GM21390 (cell line): ENCODE measurements around the gene SORCS2.

Source experiments
- ATAC-seq: cut with Tn5 transposase; IDR thresholded peaks from one replicate; pipeline ENCODE4 v1.9.1; 2021; ENCODE audit not compliant: unreplicated experiment

SORCS2 gene

DNA sequence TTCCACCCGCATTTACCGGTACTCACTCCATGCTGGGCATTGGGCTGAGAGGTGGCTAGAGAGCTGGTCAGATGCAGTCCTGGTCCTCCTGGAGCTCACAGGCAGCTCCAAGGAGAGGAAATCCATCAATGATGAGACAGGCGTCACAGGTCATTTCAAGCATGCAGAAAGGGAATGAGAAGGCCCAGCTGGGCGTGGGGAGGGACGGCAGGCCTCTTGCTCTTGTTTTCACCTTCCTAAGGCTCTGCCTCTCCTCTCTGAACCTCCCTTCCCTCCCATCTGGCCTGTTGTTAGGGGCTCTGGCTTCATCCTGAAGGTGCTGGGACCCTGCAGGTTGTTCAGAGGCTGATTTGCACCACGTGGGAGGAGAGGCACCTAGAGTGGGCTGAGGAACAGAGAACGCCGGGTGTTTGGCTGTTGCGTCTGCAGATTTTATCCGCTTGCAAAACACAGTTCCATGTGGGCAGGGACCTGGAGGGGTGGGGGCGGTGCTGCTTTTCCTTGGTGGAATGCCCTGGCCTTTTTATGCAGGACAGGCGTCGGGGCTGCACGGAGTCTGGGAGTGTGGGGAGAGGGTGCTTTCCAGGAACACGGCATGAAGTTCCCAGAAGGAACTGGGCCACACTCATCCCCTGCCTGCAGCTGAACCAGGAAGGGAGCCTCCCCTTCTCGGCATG lies 323.9 kb downstream of the SORCS2 start:
- ATAC-seq = no peak

DNA sequence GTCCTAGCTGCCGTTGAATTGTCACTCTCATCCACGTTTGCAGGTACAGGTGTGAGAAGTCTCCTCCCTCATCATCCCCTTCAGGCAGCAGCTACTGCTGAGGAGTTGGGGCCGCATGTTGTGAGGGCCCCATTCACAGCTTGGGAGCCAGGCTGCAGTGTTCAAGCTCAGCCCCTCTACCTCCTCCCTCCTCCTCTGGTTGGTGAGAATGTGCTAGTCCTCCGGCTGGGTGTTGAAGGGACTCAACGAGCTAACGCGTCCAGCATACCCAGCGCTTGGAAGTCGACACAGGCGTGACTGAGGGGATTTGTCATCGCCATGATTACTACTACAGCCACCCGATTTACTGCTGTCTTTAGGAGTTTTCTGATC lies 324.4 kb downstream of the SORCS2 start:
- ATAC-seq = no peak

DNA sequence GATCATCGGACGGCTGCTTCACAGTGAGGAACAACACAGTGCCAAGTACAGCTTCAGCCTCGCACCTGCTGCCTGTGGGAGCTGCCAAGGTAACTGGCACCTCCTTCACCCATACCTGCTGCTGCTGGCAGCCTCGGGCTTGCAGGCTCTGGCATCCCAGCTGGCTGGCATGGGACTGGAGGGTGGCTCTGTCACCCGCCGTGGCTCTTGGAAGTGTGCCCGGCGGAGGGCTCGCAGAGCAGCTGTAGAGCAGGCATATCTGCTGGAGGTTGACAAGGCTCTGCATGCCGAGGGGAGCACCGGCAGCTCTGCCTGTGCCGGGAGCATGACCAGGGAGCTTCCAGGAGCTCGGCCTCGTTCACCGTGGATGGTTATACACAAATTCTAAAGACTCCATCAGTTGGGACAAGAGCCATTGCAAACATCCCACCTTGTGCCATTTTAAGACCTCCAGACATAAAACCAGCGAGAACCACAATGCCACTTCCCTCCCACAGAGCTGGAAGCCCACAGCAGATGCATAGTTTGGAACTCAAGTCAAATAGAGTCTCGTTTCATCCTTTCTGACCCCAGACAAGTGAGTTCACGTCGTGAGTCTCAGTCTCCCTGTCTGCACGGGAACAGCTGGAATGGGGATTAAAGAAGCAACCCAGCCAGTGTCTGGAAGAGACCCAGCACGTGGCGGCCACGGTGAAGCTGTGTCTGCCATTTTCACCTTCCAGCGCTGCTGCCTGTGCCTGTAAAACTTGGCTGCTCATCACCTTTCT lies 326.7 kb downstream of the SORCS2 start:
- ATAC-seq = no peak

DNA sequence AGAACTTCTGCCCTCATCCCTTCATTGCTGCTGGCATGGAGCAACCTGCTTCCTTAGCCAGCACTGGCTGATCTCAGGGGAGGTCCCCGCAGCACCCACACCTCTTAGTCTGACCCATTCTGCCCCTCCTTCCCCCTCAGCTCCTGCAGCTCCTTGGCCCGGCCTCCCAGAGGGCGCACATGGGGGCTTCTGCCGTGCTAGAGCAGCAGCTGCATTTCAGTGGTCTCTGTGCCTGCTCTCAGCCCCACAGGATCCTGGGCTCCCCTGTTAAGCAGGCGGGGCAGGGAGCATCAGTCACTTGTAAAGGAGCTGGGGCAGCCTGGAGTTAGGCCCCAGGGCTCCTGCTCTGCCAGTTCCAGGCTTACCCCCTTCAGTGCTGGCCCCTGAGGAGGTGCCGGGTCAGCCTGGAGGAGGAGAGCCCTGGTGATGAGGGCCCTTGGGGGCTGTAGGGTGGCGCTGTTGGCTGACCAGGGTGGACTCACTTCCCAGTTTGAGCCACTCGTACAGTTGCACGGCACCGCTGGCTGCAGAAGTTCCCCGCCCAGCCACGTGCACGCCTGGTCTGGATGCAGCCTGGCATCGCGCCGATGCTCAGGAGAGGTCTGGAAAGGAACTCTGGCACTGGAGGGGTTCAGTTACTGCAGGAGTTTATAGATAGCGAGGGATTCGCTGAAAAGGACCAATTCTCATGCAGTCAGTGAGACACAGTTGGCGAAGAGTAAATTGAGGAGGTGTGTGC lies 327.5 kb downstream of the SORCS2 start:
- ATAC-seq = no peak

DNA sequence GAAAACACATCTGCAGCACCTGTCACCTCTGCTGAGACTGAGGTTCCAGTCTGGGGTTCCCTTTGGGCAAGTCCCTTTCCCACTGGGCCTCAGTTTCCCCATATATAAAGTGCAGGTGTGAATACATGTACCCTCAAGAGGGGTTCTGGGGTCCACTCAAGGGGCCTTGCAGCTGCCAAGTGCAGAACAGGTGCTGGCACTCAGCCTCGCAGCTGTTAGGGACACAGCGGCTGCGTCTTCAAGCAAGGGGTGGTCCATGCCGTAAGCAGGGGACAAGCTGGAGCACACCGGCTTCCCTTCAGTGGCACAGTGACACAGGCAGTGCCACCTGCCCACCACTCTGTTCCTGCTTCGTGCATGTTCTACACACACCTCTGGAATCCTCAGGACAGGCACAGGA lies 329.3 kb downstream of the SORCS2 start:
- ATAC-seq = no peak

DNA sequence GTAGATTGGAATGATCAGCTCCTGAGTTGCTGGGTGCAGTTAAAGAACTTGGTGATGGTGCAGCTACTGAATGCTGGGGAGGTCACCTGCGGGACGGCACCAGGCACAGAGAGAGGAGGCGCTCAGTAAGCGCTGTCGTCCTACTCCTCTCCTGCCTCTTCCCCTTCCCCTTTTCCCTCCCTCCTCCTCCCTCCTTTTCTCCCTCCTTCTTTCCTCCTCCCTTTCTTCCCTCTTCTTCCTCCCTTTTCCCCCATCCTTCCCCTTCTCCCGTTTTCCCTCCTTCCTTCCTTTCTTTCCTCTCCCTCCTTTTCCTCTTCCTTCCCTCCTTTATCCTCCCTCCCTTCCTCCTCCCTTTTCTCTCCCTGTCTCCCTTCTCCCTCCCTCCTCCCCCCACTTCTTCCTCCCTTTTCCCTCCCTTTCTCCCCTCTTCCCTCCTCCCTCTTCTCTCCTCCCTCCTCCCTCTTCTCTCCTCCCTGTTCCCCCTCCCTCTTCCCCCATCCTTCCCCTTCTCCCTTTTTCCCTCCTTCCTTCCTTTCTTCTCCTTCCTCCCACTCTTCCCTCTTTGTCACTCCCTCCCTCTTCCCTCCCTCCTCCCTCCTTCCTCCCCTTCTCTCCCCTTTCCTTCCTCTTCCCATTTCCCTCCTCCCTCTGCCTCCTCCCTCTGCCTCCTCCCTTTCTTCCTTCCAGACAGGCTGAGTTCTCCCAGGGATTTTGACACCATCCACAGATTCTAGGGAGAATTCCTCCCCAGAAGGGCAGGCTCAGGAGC lies 330.3 kb downstream of the SORCS2 start:
- ATAC-seq = no peak

DNA sequence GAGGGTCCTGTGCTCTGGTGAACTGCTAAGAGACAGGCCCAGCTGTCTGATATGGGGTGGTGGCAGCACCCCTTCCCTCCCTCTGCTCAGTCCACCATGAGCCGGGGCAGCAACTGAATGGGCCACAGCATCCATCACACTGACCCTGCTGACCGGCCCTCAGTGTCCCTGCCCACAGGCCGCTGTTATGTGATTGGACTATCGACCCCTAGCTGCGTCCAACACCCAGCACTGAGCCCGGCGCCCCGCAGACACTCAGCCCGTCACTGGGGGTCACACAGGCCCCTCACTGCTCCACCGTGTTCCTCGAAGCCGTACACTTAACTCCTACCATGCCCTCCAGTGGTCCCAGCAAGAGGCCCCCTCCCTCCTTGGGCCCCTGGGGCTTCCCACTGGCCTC lies 331.2 kb downstream of the SORCS2 start:
- ATAC-seq = no peak

DNA sequence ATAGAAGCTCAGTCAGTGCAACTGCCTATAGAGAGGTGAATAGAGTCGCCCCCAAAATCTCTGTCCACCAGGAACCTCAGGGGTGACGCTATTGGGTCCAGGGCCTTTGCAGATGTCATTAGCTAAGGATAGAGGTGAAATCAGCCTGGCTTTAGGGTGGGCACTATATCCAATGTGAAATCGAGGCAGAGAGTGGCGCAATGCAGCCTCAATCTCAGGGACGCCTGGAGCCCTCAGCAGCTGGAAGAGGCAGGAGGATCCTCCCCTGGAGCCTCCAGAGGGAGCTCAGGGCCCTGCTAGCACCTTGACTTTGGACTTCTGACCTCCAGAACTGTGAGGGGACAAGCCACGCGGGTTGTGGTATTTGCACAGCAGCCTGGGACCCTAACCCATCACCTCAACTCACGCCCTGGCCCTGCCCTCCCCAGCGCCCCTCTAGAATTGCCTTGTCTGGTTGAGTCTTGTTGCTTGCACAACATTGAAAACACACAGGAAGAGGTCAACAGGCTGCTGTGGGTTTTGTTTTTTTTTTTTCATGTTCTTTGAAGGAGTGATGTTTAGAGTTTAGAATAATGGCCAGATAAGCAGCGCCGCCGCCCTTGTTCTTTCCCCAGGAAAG lies 331.8 kb downstream of the SORCS2 start:
- ATAC-seq = no peak

DNA sequence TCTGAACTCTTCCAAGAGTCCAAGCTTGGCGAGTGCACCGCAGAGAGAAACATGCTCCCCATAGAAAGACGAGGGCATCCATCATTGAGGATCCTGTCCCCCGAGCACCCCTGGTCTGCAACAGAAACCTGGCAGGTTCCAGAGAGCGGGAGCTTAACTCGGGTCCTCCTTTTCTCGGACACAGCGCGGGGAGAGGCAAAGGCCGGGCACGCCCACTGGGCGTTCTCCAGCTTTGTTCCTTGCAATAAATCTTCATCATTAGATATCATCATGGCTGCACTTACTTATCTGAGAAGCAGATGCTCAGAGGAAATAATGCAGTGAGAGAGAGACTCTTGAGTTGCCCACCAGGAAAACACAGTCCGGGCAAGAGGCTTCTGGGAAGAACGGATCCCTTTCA lies 332.5 kb downstream of the SORCS2 start:
- ATAC-seq = no peak

DNA sequence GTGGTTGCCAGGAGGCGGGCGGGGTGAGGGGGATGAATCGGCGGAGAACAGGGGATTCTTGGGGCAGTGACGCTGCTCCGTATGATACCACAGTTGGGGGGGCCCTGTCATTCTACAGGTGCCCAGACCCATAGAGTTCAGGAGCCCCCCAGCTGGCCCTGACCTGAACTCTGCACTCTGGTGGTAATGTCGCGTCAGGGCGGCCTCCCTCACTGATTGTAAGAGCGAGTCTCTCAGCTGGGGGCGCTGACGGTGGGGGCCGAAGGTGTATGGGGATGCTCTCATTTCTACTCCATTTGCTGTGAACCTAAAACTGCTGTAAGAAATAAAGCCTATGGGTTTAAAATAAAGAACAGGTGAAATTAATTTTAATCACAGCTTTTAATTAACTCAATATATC lies 334.2 kb downstream of the SORCS2 start:
- no peak for ATAC-seq

DNA sequence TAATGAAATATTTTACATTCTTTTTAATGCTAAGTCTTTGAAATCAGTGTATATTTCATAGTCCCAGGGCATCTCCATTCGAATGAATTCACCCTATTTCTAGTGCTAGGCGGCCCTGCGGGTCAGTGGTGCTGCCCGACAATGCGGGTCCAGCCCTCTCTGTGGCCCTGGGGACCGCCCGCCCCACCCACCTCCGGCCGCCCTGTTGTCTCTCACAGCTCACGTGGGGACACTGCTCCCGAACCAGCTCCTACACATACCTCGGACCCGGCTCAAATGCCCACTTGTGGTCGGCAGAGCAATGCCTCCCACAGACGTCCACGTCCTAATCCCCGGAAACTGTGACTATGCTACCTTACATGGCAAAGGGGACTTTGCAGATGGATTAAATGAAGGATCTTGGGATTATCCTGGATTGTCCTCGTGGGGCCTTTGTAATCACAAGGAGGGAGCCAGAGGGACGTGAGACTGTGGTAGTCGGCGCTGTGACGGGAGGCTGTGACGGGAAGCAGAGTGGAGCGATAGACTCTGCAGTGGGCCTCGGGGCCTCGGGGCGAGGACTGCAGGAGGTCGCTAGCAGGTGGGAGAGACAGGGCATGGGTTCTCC lies 334.7 kb downstream of the SORCS2 start:
- no peak for ATAC-seq

DNA sequence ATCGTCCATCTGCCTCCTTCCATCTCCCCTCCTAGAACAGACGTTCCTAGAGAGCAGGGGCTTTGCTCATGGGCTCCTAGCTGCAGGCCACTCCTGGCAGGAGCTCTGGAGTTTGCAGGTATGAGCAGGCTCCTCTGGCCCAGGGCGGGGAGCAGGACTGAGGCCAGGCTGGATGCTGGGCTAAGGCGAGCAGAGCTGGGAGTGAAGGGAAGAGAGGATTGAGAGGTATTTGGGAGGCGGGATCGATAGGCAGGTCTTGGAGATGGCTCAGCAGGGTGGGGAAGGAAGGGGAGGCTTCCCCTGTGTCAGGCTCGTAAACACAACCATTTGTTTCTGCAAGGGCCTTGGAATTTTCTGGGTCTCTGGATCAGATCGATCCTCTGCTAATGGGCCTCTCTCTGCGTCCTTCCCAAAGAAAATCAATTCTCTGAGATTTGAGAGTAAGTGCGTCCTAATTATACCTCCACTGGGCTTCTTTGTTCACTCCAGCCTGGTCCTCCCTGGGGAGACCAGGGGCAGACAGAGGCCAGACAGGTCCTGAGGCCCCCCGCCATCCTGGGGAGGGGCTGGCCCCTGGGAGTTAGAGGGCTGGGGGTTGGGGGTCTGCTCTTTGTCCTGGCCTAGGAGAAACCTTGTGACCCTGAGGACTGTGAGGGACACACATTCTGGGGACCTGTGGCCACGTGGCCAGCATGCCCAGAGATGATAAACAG lies 337.2 kb downstream of the SORCS2 start:
- ATAC-seq = no peak

DNA sequence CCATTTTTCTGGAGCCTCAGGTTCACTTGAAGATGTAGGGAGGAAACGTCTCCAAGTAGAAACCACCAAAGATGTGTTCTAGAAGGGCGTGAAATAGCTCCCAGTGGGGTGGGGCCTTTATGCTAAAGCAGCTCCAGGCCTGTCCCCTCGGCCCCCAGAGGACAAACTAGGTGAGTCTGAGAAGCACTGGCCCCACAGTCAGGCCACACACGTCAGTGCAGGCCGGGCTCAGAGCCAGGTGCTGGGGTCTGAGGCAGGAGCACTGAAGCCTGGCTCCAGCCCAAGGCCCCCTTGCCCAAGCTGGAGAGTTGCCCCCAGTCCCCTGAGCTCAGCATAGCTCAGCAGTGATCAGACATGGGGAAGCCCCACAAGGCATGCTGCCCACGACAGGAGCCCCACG lies 337.7 kb downstream of the SORCS2 start:
- no peak for ATAC-seq

DNA sequence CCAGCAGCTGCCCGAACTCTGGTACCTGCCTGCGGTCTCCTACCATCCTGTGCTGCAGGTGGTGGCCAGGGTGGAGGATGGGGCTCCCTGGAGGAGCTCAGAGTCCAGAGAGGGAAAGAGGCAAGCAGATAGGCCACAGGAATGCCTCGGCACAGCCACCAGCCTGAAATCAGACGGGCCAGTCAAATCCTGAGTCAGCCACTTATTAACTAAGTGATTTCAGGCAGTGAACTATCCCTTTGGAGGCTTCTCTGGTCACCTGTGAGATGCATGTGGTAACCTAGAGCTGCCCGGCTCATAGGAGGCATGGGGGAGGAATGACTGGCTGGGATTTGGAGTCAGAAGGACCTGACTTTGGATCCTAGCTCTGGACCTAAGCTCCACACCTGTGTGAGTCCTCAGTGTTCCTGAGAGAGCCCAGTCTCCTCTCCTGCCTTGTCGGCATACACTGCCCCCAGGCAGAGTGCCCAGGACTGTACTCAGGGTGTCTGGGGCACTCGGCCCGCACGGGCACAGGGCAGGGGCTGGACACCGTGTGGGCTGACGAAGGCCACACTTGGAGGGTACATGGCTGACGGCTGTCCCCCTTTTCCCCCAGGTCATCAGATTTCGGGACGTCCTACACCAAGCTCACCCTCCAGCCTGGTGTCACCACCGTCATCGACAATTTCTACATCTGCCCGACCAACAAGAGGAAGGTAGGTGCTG lies 338.7 kb downstream of the SORCS2 start:
- ATAC-seq = no peak

DNA sequence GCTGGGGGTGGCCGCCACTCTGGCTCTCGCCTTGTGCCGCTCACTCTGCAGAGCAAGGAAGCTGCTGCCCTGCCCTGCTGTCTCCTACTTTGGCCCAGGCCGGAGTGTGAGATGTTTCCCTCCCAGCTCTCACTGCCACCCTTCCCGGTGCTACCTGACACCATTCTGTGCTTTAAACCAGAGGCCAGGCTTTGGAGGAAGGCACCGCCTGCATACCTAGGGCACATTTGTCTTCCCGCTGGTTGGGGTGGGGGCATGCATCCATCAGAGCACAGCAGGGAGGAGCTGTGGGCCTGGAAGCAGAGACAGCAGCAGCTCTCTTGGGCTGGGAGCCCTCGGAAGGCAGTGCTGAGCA lies 339.3 kb downstream of the SORCS2 start:
- ATAC-seq = no peak

DNA sequence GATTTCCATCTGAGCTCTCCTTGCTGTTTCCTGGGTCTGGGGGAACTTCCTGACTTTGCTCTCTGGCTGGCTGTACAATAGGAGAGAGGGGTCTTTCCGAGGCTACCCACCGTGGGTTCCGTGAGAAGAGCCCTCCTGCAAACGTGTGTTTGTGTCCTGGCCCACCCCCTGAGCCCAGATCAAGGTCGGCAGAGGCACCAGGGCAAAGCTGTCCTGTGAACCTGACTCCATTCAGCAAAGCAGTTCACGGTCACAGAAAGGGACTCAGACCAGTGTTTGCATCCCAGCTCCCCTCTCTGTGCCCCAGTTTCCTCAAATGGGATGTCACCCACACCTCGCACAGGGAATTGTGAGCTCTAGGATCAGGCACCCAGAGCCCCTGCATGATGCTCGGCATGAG lies 339.7 kb downstream of the SORCS2 start:
- no peak for ATAC-seq

DNA sequence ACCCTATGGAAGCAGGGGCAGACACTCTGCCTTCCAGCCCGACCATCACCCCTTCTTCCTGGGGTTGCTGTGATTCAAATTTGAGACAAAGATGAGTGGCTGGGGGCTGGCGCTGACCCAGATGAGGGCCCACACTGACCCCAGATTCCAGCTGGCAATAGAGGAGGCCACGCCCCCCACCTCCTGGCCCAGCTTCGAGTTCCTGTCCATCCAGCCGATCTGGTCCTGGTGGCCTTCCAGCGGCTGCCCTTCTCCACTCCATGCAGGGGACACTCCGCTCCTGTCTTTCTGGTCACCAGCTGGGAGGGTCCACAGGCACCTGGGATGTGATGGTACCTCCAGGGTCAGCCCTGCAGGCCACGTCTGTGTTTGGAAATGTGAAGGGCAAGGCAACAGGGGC lies 340.9 kb downstream of the SORCS2 start:
- no peak for ATAC-seq

DNA sequence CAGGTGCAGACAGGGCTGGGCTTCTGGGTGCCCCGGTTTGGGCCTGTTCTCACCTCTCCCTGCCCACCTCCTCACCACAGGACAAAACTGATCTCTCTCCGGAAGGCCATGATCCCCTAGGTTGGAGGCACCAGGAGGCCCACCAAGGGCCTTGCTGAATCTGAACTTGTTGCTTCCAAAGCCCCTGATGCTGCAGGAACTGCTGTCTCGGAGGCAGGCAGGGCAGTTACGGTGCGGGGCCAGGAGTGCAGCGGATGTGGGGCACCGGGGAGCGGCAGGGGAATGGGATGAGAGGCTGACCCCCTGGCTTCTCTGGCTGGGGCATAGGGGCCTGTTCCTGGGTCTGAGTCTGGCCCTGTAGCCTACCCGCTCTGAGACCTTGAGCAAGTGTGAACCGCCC lies 342.8 kb downstream of the SORCS2 start:
- no peak for ATAC-seq

DNA sequence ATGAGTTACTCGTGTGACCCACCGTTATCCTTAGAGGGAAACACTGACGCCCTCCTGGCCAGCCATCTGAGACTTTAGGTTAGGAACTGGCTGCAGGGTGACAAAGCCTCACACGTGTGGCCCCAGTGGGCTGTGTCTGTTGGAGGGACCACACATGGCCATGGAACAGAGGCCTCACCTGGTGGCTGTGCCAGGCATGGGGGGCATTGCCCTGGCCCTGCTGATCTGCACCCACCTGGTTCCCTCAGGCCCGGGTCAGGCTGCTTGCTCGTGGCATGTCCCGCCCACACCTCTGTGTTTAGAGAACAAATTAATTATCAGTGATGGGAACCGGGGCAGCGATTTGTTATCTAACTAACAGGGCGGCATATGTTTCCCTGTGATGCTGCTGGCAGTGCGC lies 343.3 kb downstream of the SORCS2 start:
- ATAC-seq = no peak
